GM12864 (cell line): Measurements from ENCODE around the gene HELZ2.
A peak's percentile ranks its signal among the peaks of the same experiment; 100 is the strongest.

Source experiments
- DNase-seq: peaks from one replicate; pipeline ENCODE4 v3.0.0-alpha.2; 2011; ENCODE audit warnings: low read depth
- H3K4me3 ChIP-seq: 2 replicates; pipeline ENCODE4 v1.5.1; 2011; ENCODE audit warnings: mild to moderate bottlenecking, low read depth, low read length, control low read depth
- TF ChIP-seq, protein P1 (sequence below): IDR thresholded peaks from 2 replicates; pipeline ENCODE4 v1.5.1; 2011; ENCODE audit warnings: low read depth, mild to moderate bottlenecking, moderate library complexity, low read length, control low read depth, inconsistent platforms; ENCODE audit errors: missing control alignments

Gene HELZ2

DNA sequence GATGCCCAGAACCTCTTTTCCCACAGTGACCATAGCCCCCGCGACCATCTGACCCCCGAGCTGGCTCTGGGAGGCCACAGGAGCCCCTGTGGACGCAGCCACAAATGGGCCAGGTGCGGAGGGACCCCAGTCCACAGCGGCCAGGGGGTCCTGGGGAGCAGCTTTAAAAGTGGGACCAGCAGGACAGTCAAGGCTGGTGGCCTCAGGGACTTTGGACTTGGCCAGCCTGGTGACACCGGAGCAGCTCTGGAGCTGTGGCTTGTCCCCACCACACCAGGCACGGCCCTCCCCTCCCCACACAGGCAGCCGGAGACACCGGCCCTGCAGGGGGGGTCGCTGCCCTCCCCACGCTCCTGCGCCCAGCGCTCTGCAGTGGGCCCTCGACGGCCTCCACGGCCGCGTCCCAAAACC lies 16.6 kb downstream of the HELZ2 start:
- DNase-seq: no peak
- no peak overlapping the region for H3K4me3 ChIP-seq
- TF ChIP-seq, protein P1, sequence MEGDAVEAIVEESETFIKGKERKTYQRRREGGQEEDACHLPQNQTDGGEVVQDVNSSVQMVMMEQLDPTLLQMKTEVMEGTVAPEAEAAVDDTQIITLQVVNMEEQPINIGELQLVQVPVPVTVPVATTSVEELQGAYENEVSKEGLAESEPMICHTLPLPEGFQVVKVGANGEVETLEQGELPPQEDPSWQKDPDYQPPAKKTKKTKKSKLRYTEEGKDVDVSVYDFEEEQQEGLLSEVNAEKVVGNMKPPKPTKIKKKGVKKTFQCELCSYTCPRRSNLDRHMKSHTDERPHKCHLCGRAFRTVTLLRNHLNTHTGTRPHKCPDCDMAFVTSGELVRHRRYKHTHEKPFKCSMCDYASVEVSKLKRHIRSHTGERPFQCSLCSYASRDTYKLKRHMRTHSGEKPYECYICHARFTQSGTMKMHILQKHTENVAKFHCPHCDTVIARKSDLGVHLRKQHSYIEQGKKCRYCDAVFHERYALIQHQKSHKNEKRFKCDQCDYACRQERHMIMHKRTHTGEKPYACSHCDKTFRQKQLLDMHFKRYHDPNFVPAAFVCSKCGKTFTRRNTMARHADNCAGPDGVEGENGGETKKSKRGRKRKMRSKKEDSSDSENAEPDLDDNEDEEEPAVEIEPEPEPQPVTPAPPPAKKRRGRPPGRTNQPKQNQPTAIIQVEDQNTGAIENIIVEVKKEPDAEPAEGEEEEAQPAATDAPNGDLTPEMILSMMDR: no peak

DNA sequence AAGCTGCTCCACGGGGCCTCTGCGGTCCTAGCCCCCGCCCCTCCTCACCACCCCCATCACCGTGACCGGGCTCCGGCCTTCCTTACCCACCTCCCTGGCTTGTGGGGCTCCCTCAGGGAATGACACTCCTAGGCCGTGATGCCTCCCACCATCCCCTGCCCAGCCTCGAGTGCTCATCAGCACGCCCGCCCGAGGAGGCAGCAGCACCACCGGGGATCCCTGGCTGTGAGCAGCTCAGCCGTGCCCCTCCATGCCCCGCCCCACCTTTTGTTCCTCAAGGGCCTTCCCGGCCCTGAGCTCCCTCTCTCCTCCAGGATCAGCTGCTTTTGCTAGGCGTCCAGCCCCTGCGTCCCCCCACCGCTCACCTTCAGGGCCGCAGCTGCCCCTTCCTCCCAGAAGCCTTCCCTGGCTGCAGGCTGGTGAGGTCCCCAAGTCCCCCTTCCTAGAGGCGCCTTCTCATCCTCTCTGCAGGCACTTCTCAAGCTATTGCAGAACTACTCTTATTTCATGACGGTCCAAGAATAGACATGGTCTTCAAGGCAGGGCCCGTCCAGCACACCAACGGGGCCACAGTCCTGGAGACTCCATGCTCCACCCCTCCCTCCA lies 17.1 kb downstream of the HELZ2 start:
- TF ChIP-seq, protein P1: no peak
- no peak overlapping the region for H3K4me3 ChIP-seq

DNA sequence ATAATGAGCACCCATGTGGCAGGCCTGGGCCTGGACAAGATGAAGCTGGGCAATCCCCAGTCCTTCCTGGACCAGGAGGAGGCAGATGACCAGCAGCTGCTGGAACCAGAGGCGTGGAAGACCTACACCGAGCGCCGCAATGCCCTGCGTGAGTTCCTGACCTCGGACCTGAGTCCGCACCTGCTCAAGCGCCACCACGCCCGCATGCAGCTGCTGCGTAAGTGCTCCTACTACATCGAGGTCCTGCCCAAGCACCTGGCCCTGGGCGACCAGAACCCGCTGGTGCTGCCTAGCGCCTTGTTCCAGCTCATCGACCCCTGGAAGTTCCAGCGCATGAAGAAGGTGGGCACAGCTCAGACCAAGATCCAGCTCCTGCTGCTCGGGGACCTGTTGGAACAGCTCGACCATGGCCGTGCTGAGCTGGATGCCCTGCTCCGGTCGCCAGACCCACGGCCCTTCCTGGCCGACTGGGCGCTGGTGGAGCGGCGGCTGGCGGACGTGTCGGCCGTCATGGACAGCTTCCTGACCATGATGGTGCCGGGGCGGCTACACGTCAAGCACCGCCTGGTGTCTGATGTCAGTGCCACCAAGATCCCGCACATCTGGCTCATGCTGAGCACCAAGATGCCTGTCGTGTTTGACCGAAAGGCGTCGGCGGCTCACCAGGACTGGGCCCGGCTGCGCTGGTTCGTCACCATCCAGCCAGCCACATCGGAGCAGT lies 18.2 kb downstream of the HELZ2 start:
- TF ChIP-seq, protein P1: no peak
- H3K4me3 ChIP-seq: no peak overlapping the region
- DNase-seq: no peak

More for the DNA sequence above, 17.1 kb downstream of the HELZ2 start:
- DNase-seq: no peak

DNA sequence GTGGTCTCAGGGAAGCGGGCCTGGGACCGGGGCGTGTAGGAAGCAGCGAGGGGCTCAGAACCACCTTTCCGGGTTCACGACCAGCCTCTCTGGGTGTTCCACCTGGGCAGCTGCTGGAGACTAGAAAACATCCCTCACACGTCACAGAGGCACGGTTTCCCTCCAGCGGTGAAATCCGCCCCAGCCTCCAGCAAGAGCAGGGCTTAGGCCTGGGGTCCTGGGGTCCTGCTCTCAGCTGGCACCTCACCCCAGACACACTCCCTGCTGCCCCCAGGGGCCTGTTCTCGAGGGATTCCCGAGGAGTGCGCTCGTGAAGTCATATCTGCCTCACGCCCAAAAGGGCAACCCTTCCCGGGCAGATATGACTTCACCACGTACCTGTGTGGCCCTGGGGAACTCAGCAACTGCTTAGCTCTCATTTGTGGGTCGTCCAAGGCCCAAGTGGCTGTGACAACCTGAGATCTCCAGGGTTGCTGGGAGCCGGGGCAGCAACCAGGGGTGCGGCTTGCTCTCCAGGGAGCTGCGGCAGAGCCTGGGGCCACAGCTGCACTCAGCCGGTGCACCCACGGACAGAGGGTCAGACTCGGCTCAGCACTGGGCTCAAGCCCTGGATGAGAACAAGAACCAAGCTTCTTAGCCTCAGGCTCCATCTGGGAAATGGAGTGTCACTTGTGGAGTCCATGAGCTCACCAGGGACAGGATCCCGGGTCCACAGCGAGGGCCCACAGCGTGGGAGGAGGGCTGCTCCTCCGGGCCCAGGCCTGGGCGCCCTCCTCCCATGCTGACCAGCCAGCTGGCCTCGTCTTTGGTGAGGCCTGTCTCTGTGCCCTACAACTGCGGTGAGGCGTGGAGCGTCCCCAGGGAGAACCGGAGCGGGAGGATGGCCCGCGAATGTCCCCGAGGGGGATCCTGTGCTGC lies 19.4 kb downstream of the HELZ2 start:
- TF ChIP-seq, protein P1: no peak
- DNase-seq: no peak
- peak overlapping the region; percentile 30 for H3K4me3 ChIP-seq

DNA sequence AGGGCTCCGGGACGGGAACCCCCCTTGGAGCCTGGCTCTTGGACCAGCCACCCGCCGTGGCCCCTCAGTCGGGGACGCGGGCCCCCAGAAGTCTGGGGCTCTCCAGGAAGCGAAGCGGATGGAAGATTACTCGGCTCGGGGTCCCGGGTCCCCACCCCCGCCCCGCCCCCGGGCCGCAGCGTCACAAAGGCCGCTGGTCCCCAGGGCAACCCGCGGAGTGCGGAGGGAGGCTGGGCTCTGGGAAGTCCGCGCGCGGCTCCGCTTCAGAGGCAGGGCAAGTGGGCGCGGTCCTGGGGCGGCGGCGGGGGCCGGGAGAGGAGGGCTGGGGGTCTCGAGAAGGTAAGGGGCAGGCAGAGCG lies 20.1 kb downstream of the HELZ2 start, which contains the start of gene FNDC11:
TSS of gene FNDC11 (plus strand) at position 227 of the 358 bp plus-strand sequence. CDS start 1,505 bp downstream, outside the sequence.
- TF ChIP-seq, protein P1: no peak
- peak within 1 kb of the TSS; percentile 47 for H3K4me3 ChIP-seq
- no peak for DNase-seq

DNA sequence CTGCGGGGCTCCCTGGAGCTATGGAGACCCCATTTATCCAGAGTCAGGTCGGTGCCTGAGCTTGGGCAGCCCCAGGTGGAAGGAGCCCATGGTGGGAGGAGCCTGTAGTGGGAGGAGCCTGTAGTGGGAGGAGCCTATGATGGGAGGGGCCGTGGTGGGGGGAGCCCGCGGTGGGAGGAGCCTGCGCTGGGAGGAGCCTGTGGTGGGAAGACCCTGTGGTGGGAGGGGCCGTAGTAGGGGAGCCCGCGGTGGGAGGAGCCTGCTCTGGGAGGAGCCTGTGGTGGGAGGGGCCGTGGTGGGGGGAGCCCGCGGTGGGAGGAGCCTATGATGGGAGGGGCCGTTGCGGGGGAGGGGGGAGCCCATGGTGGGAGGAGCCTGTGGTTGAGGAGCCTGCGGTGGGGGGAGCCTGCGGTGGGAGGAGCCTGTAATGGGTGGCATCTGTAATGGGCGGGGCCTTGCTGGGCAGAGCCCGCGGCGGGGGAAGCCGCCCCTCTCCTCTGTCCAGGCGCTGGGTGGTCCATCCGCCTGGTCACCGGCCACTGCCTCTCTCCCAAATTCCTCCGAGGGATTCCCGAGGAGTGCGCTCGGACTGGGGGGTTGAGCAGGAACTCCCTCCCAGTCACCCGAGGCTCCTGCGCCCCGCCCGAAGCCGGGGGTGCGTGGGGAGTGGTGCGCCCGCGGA lies 20.6 kb downstream of the HELZ2 start:
- peak overlapping the region; percentile 47 for H3K4me3 ChIP-seq
- DNase-seq: peak; percentile 55
- TF ChIP-seq, protein P1: no peak
